ENCODE results near the gene ASMTL.

Gene ASMTL

GRCh38 chrX:1477229-1477628 lies 24.5 kb upstream of the ASMTL start:
- peaks cover 12% of the 10 kb centered on the region for H3K9me3 ChIP-seq (ENCODE audit: insufficient read depth, low read length, severe bottlenecking)
- DNase-seq (no peak), ATAC-seq (ENCODE audit: insufficient read depth, low read depth) (no peak)
- H3K4me2 ChIP-seq (ENCODE audit: insufficient read depth, low read length): no peak overlapping the region
- no peak overlapping the region for H3K4me3 ChIP-seq (ENCODE audit: low read depth in 1 of 2, low read length in 2 of 2)
- no peak overlapping the region for H3K9ac ChIP-seq (ENCODE audit: low read depth, low read length)
- peaks cover 54% of the 10 kb centered on the region for H3K4me1 ChIP-seq (ENCODE audit: insufficient read depth, low read length)
- H2AFZ ChIP-seq (ENCODE audit: low read depth, low read length): no peak overlapping the region
- TF ChIP-seq EZH2 (IDR thresholded peaks at IDR 0.05; ENCODE audit: borderline replicate concordance, low read depth, low read length, severe bottlenecking) (no peak), CTCF (IDR thresholded peaks at IDR 0.05; ENCODE audit: borderline replicate concordance, extremely low read depth, low read length, poor library complexity, severe bottlenecking) (no peak)
- no peaks in the 10 kb centered on the region for H3K27me3 ChIP-seq (ENCODE audit: insufficient read depth, low read length, poor library complexity)
- peaks cover 88% of the 10 kb centered on the region for H3K79me2 ChIP-seq (ENCODE audit: insufficient read depth, low read length)
- H3K27ac ChIP-seq (ENCODE audit: low read length): no peak overlapping the region; the same call in 1 of the 2 replicates
- peaks cover 6% of the 10 kb centered on the region; the same call in 1 of the 2 replicates for H4K20me1 ChIP-seq (ENCODE audit: insufficient read depth, low read length)
- peaks cover 75% of the 10 kb centered on the region for H3K36me3 ChIP-seq (ENCODE audit: insufficient read depth, low read length)

GRCh38 chrX:1476682-1477081 lies 24.0 kb upstream of the ASMTL start:
- H2AFZ ChIP-seq (ENCODE audit: low read depth, low read length): no peak overlapping the region
- DNase-seq (peak; percentile 4), ATAC-seq (ENCODE audit: insufficient read depth, low read depth) (no peak)
- peaks cover 12% of the 10 kb centered on the region for H3K9me3 ChIP-seq (ENCODE audit: insufficient read depth, low read length, severe bottlenecking)
- no peak overlapping the region for H3K27ac ChIP-seq (ENCODE audit: low read length)
- H3K27me3 ChIP-seq (ENCODE audit: insufficient read depth, low read length, poor library complexity): no peaks in the 10 kb centered on the region
- H3K4me3 ChIP-seq (ENCODE audit: low read depth in 1 of 2, low read length in 2 of 2): no peak overlapping the region
- peaks cover 93% of the 10 kb centered on the region for H3K79me2 ChIP-seq (ENCODE audit: insufficient read depth, low read length)
- peaks cover 75% of the 10 kb centered on the region for H3K36me3 ChIP-seq (ENCODE audit: insufficient read depth, low read length)
- TF ChIP-seq EZH2 (IDR thresholded peaks at IDR 0.05; ENCODE audit: borderline replicate concordance, low read depth, low read length, severe bottlenecking) (no peak), CTCF (IDR thresholded peaks at IDR 0.05; ENCODE audit: borderline replicate concordance, extremely low read depth, low read length, poor library complexity, severe bottlenecking) (no peak)
- peaks cover 11% of the 10 kb centered on the region; the same call in 1 of the 2 replicates for H4K20me1 ChIP-seq (ENCODE audit: insufficient read depth, low read length)
- H3K4me2 ChIP-seq (ENCODE audit: insufficient read depth, low read length): no peak overlapping the region
- H3K9ac ChIP-seq (ENCODE audit: low read depth, low read length): no peak overlapping the region
- peaks cover 54% of the 10 kb centered on the region for H3K4me1 ChIP-seq (ENCODE audit: insufficient read depth, low read length)

GRCh38 chrX:1475881-1476280 lies 23.2 kb upstream of the ASMTL start:
- peaks cover 12% of the 10 kb centered on the region for H3K9me3 ChIP-seq (ENCODE audit: insufficient read depth, low read length, severe bottlenecking)
- peaks cover 54% of the 10 kb centered on the region for H3K4me1 ChIP-seq (ENCODE audit: insufficient read depth, low read length)
- ATAC-seq (ENCODE audit: insufficient read depth, low read depth) (no peak), DNase-seq (peak; percentile 2)
- no peak overlapping the region for H2AFZ ChIP-seq (ENCODE audit: low read depth, low read length)
- peaks cover 96% of the 10 kb centered on the region for H3K79me2 ChIP-seq (ENCODE audit: insufficient read depth, low read length)
- H3K27me3 ChIP-seq (ENCODE audit: insufficient read depth, low read length, poor library complexity): no peaks in the 10 kb centered on the region
- no peak overlapping the region for H3K9ac ChIP-seq (ENCODE audit: low read depth, low read length)
- H3K4me2 ChIP-seq (ENCODE audit: insufficient read depth, low read length): no peak overlapping the region
- H4K20me1 ChIP-seq (ENCODE audit: insufficient read depth, low read length): peaks cover 13% of the 10 kb centered on the region; the same call in 1 of the 2 replicates
- no peak for TF ChIP-seq CTCF (IDR thresholded peaks at IDR 0.05; ENCODE audit: borderline replicate concordance, extremely low read depth, low read length, poor library complexity, severe bottlenecking)
- TF ChIP-seq EZH2 (IDR thresholded peaks at IDR 0.05; ENCODE audit: borderline replicate concordance, low read depth, low read length, severe bottlenecking): no peak
- H3K27ac ChIP-seq (ENCODE audit: low read length): peak overlapping the region; percentile 36; the same call in 1 of the 2 replicates
- no peak overlapping the region for H3K4me3 ChIP-seq (ENCODE audit: low read depth in 1 of 2, low read length in 2 of 2)
- H3K36me3 ChIP-seq (ENCODE audit: insufficient read depth, low read length): peaks cover 71% of the 10 kb centered on the region

All from DND-41 (cell line).